GM18508 (cell line): ENCODE measurements around the gene SPEN.
"Not testable (repeated sequence)": the region's sequence is repeated elsewhere in the genome, so short reads cannot be mapped to it uniquely, and the experiment has no call there.

ENCODE experiments used
- ATAC-seq: cut with Tn5 transposase; IDR thresholded peaks from one replicate; pipeline ENCODE4 v1.9.1; 2021; ENCODE audit warnings: moderate number of reproducible peaks; ENCODE audit not compliant: insufficient read depth, unreplicated experiment

The SPEN gene

DNA sequence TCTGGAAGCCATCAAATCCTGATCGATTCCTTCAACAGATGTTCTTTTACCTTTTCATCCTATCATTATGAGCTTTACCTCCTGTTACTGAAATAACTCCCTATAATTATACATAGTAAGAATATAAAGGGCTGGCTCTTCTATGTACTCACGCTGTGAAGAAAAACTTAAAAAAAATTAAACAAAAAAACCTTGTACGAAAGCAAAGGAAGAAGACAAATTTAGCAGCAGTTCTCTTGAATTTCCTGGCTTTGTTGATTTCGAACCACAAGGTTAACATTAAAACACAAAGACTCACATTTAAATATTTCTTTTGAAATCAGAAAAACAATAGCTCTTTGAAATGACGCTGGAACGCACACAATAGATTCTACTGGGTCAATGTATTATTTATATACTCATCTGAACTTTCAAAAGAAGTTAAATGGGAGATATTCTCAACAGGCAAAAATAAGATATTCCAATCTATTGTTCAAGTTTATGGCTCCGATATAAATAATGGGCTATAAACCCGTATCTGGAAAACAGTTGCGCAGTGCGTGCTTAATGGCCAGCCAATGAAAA lies 13.6 kb upstream of the SPEN start:
- no peak for ATAC-seq

DNA sequence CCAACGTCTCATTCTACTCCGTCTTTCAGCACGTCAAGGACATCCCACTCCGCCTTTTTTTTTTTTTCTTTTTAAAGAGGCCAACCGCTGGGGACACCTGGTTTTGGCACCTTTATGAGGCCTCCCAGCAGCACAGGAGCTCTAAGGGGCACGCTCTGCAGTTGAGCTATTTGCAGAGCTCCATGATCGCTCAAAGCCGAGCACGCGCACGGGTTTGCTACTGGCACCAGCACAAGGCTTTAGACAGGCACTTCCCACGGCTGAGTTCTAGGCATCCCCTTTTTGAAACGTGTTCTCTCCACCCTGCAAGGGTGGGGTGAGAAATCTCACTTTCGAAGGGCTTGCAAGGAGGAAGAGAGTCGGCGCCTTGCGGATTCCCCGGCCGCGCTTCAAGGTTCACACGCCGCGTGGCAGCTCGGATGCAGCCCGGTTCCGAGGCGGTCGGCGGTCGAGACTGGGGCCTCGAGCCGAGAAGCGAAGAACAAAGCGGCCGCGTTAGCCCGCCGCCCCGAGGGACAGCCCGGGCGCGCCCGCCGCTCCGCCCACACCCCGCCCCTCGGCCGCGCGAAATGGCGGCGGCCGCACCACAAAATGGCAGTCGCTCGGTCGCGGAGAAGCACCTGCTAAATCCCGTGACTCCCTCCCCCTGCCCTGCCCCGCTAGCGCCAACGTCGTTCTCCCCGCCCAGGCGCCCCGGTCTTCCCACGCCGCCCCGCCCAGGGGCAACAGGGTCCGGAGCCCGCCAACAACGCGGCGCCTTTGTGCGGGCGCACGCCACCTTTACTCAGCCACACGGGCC lies 12.9 kb upstream of the SPEN start:
- no peak for ATAC-seq

DNA sequence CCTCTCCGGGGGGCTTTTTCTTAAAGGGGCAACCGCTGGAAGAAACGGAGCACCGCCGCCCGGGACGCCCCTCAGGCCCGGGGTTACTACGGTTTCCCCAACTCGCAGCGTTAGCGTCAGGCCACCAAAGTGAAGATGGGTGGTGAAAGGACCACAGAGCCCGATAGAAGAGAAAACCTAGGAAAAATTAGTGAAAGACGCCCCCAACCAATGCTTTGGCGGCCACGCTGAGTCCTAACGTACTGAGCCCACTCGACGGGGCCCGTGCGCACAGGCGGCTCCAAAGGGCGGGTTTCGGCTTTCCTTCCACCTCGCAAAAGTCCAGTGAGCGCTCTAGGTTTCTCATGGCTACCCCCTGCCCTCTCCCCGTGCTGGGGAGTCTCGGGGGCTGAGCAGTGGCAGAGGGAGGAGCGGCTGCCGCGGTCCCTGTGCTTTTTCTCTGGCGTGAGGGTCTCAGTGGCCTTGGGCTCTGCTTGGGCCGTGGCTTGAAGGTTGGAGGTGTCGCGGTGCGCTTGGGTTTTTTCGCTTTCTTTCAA lies 12.2 kb upstream of the SPEN start:
- no peak for ATAC-seq

DNA sequence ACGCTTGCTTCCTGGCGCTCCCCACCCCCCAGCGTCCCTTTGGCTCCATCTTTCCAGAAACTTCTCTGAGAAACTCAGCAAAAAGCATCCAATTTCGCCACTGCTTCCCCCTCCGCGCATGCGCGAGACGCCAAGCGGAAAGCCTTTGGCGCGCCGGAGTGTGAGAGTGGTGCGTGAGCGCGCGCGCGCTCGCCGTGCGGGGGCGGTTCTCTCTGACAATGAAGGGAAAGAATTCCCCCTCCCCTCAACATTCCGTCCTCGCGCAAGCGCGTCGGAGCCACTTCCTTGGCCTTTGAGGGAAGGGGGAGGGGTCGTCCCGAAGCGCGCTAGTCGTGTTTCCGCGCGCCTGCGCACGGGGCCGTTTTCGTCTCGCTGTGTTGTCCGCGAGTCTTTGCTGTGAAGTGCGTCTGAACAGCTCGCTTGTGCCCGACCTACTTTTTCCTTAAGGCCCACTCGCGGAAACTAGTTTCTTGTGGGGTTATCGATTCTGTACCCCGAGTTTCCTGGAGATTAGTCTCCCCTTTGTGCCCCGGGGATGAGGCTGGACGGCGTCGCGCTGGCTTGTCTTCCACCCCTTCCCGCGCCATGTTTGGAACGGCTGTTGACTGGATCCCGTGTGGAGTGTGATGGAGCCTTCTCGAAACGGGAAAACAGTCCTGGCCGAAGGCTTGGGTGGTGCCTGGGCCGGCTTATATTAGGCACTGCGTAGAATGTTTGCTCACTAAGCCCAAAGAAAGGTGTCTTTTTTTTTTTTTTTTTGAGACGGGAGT lies 11.6 kb upstream of the SPEN start:
- no peak for ATAC-seq

DNA sequence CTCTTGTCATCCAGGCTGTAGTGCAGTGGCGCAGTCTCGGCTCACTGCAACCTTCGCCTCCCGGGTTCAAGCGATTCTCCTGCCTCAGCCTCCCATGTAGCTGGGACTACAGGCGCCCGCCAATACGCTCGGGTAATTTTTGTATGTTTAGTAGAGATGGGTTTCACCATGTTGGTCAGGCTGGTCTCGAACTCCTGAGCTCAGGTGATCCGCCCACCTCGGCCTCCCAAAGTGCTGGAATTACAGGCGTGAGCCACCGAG lies 11.1 kb upstream of the SPEN start:
- ATAC-seq, result not testable (repeated sequence)

DNA sequence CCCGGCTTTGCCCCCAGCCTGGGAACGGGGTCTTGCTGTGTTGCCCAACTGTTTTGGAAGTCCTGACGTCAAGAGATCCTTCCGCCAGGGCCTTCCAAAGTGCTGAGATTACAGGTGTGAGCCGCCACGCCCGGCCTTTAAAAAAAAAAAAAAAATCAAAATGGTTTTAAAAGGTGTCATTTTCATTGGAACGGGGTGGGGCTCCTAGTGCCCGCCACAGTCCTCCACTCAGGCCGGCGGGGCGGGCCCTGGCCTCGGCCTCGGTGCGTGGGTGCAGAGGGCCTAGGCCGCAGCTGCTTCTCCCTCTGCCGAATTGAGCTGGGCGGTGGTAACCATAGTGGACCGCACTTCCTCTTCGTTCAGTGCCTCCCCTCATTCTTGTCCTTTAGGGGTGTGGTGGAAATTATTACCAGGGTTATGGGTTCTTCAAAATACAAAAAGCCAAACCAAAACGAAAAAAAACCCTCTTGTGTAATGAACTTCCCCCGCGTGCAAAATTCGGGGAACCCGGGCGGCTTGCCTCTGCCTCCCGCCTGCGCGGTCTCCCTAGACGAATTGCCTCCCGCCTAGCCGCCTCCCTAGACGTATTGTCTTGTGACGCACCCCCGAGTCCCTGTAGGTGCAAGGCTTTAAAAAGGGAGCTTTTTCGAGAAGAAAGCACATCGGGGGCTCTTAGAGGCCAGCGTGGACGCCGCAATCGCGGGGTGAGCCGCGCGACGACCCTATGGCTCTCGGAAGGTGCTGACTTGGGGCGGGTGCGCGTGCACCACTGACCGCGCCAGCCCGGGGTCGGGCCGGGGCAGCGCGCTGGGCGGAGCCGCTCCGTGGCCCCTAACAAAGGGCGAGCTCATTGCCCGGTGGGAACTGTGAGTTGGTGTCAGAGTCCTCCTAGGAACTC lies 10.5 kb upstream of the SPEN start:
- no peak for ATAC-seq

DNA sequence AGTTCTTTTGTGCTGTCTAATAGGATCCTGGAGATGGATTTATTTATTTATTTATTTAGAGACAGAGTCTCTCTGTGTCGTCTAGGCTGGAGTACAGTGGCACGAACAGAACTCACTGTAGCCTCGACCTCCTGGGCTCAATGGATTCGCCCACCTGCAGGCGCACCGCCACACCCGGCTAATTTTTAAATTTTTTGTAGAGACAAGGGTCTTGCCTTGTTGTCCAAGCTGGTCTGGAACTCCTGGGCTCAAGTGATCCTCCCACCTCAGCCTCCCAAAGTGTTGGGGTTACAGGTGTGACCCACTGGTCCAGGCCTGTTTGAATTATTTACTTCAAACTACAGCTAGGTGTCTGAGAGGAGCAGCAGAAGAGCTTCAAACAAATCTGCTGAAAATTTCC lies 9.6 kb upstream of the SPEN start:
- no peak for ATAC-seq

DNA sequence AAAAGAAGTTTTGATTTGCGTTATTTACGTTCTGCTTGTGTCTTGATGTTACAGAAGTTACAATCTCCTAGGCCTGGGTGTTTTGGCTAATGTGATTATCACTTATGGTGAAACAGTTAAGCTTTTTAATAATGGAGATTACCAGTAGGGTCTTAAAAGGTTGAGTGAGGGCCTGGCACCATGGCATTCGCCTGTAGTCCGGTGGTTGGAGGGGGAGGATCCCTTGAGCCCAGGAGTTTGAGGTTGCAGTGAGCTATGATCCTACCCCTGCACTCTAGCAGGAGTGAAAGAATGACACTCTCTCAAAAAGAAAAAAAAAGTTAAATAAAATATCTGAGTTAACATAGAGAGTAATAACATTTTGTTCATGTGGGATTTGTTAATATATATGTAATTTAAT lies 8.8 kb upstream of the SPEN start:
- ATAC-seq, result no peak

DNA sequence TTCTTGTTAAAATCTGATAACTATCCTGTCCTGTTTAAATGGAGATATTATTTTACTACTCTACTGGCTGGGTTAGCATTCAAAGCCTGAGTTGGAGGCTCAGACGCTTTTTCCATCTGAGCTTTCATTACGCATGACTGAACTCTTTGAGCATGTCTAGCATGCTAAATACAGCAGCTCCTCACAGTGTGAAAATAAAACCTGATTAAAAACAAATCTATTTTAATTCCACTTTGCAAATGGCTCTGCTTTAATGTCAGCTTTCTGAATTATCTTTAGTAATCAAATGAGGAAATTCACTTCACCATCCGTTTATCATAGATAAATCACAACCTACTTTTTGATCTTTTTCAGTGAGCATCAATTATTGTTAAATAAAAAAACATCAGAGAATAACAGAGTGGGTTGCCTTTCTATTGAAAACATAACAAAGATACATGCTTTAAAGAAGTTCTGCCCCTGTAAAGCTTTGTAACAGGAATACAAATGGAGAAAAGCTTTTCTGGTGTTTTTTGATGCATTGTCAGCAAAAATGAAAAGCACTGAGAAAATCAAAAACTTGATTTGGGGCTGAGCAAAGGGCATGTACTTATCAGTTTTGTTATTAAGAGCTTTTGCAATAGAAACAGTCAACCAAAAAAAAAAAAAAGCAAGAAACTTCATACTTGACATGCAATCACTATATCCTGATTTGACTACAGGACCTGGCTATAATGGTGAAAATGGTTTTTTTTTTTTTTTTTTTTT lies 3.5 kb upstream of the SPEN start:
- ATAC-seq, result no peak

DNA sequence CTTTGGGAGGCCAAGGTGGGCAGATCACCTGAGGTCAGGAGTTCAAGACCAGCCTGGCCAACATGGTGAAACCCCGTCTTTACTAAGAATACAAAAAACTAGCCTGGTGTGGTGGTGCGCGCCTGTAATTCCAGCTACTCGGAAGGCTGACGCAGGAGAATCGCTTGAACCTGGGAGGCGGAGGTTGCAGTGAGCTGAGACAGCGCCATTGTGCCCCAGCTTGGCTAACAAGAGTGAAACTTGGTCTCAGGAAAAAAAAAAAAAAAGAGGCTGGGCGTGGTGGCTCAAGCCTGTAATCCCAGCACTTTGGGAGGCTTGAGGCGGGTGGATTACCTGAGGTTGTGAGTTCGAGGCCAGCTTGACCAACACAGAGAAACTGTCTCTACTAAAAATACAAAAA lies 1.5 kb upstream of the SPEN start:
- not testable (repeated sequence) for ATAC-seq

DNA sequence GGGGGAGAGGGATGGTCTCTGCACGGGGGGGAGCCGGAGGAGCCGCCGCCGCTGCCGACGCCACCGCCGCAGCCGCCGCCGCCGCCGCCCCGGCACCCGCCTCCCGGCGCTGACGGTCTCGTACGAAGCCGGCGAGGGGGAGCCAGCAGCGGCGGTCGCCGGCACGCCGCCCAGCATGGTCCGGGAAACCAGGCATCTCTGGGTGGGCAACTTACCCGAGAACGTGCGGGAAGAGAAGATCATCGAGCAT lies 311 bp downstream of the SPEN start:
- no peak for ATAC-seq

DNA sequence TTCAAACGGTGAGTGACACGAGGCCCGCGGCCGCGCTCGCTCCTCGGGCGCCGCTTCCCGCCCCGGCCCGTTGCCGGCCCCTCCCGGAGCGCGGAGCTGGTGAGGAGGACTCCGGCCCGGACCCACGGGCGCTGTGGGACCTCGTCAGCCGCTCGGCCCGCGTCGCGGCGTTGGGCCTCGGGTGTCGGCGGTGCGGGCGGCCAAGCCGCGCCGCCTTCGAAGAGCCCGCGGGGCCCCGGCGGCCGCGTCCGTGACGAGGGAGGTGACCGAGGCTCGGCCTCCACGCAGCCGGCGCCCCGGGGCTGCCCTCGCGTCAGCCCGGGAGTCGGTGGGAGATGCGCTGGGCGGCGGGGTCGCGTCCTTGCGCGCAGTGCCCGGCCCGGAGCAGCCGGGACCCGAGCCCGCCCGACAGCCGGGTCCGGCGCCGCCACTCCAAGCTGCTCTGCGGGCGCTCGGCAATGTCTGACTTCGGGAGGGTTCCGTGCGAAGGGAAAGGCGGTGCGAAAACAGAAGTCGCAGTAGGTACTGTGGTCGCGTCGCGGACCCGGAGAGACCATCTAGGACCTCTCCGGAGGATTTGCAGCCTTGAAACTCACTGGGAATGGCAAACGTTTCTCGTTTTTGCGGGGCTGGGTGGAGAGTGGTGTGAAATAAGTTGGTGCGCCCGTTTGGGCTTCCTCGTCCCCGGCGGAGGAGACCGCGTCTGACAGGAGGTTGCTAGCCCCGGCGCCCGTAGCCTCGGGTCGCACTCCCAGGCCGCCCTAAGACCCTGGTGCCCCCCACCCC lies 829 bp downstream of the SPEN start:
- no peak for ATAC-seq

DNA sequence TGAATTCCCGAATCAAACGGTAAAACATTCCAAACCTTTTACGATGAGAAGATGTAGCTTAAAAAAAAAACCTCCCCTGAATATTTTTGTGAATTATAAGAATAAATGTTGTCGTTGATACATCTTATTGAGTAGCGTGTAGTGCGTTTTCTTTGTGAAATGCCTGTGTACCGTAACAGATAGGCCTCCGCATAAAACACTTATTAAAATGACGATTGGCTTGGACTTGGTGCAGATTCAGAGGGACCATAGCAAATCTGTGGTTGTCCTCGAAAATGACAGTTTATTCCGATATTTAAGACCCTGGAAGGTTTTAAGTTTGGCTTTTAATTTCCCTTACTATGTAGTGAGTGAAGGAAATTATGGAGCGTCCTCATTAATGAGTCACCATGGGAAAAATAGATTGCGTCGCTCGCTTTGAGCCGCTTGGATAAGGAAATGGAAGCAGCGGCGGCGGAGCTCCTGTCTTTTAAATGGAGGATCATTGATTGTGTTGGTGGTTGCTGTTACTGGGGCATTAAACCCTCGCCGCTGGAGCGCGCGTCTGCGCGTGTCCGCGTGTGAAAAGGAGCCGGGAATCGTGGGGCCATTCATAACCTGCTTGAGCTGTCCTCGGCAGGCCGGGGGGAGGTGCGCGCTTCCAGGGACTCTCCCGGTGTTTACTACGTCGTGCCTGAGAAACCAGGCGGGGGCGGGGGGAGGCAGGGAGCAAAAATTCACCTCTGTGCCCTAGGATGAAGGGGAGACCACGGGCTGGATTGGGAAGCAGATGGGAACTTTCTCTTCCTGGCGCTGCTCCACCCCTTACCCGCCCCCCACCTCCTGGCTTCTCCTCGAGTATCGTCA lies 1.6 kb downstream of the SPEN start:
- no peak for ATAC-seq

DNA sequence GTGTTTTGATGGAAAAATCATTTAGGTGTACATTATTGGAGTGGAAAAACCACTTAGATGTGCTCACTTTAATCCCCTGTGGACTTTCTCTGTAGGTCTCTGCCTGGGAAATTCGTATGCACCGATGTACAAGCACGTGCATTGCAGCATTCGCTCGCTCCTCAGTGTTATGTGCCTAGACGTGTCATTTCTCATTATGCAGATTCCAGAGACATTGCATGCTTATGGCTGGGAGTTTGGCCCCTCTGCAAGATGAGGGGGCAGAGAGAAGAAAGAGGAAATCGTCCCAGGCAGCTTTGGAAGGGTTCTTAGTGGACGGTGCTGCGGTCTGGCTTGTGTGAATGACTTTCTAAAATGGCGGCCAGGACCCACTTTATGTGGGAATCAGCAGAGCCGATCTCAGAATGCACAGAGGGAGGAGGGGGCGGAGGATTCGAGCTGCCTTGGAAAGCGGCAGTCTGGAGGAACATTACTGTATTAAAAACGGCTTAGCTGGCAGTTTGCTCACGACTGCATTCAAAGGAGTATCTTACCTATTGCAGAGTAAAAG lies 2.3 kb downstream of the SPEN start:
- ATAC-seq, result no peak

DNA sequence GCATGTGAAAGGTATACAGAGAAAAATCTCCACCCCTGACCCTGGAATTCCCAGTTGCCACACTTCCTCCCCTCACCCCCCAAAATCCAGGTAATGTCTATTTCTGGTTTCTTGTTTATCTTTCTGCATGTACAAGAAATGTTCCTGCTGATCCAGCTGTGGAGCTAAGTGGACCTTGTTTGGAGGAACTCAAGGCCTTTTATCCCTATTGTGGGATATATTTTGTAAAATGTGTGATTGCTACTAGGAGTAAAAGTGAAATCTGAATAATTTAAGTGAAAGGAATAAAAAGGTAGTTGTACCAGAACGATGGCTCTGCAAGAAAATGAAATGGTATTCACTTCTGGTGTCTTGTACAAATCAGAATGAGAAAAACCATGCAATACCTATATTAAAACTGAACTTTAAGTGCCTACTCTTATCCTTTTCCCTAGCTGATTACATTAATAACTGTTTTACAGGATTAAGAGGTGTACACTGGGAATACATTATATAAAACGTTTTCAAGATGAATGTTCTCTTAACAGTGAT lies 3.0 kb downstream of the SPEN start:
- no peak for ATAC-seq

DNA sequence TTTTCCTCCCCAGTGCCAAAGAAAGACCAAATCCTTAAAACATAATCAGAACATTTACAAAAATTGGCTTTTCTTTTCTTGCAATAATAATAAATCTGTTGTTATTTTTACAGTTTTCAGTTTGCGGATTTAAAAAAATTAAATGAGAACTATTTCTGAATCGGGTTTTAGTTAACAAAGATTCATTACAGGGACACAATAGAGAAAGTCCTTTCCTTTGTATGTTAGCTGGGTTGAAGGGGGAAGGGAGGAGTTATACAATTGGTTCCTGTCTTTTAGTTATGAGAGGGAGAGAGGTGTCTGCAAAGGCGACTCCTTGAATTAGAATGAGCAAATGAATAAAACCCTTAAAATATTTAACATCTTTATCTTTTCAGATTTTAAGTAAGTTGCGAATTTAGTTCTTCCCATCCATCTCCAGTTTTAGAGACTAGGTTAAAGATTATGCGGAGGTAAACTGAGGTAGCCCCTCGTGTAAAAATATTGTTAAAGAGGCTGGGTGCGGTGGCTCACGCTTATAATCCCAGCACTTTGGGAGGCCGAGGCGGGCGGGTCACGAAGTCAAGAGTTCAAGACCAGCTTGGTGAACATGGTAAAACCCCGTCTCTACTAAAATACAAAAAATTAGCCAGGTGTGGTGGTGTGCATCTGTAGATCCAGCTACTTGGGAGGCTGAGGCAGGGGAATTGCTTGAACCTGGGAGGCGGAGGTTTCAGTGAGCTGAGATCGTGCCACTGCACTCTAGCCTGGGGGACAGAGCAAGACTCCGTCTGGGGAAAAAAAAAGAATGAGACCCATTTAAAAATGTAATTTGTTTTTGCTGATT lies 3.9 kb downstream of the SPEN start:
- no peak for ATAC-seq
